ENCODE measurements around the gene TSPAN4. TPM values are rescaled to one million over a fixed set of nuclear protein-coding genes. Genes with fewer than 3 reads are reported as not detected.

The TSPAN4 gene
- total RNA-seq, 6 donors from 2014 or later, result 91.3 to 181 (median 169) TPM

GRCh38 chr11:830295-831117 lies 12.1 kb upstream of the TSPAN4 start:
- Histone ChIP-seq H3K9me3 (no peaks in the 10 kb centered on the region), H3K4me1 (peaks cover 86 to 96% (median 91%) of the 10 kb centered on the region in 4 donors), H3K27me3 (peaks cover 0 to 4% (median 0%) of the 10 kb centered on the region in 4 donors), H3K36me3 (peaks cover 0 to under 1% (median under 1%) of the 10 kb centered on the region in 4 donors), H3K4me3 (peak overlapping the region in 3 of 4 donors; percentile 39 to 46 (median 45)), H3K27ac (peak overlapping the region in 3 of 4 donors; percentile 48 to 89 (median 78))
- TF ChIP-seq POLR2A (IDR thresholded peaks at IDR 0.05), result peak in 1 of 4 donors; percentile 47
- no peak for TF ChIP-seq EP300 (IDR thresholded peaks at IDR 0.05)
- peak in 1 of 2 donors; percentile 40 for TF ChIP-seq POLR2AphosphoS5 (IDR thresholded peaks at IDR 0.05)
- no peak for TF ChIP-seq CTCF (IDR thresholded peaks at IDR 0.05)
- peak; percentile 88 to 94 for DNase-seq
- WGBS, 2 donors, result 33 to 38% methylated on average over 25 to 32 of the region's 78 CpGs
- peak; percentile 53 to 61 for ATAC-seq (ENCODE audit: low FRiP score in 2 of 2)

GRCh38 chr11:831118-831864 lies 11.4 kb upstream of the TSPAN4 start:
- no peak for ATAC-seq (ENCODE audit: low FRiP score in 2 of 2)
- DNase-seq, result peak in 1 of 2 donors; percentile 83
- Histone ChIP-seq H3K4me1 (peaks cover 83 to 94% (median 85%) of the 10 kb centered on the region in 4 donors), H3K27me3 (peaks cover 0 to 4% (median 0%) of the 10 kb centered on the region in 4 donors), H3K9me3 (no peaks in the 10 kb centered on the region), H3K36me3 (peaks cover 0 to 6% (median 6%) of the 10 kb centered on the region in 4 donors), H3K27ac (no peak overlapping the region), H3K4me3 (peak overlapping the region in 2 of 4 donors; percentile 45 to 46)
- no peak for TF ChIP-seq CTCF (IDR thresholded peaks at IDR 0.05)
- TF ChIP-seq POLR2A (IDR thresholded peaks at IDR 0.05), result no peak
- no peak for TF ChIP-seq EP300 (IDR thresholded peaks at IDR 0.05)
- TF ChIP-seq POLR2AphosphoS5 (IDR thresholded peaks at IDR 0.05), result no peak
- WGBS, 2 donors, result 76 to 78% methylated on average over 23 to 25 of the region's 31 CpGs

GRCh38 chr11:831961-832528 lies 10.6 kb upstream of the TSPAN4 start:
- H3K27ac ChIP-seq, result peak overlapping the region; percentile 87 to 94 (median 92)
- ATAC-seq (ENCODE audit: low FRiP score in 2 of 2), result no peak
- H3K36me3 ChIP-seq, result peaks cover 0 to 14% (median 13%) of the 10 kb centered on the region in 4 donors
- H3K4me1 ChIP-seq, result peaks cover 77 to 92% (median 80%) of the 10 kb centered on the region in 4 donors
- H3K9me3 ChIP-seq, result no peaks in the 10 kb centered on the region
- no peak for TF ChIP-seq POLR2AphosphoS5 (IDR thresholded peaks at IDR 0.05)
- no peak for TF ChIP-seq CTCF (IDR thresholded peaks at IDR 0.05)
- no peak for TF ChIP-seq POLR2A (IDR thresholded peaks at IDR 0.05)
- no peak for TF ChIP-seq EP300 (IDR thresholded peaks at IDR 0.05)
- H3K4me3 ChIP-seq, result peak overlapping the region in 3 of 4 donors; percentile 52 to 95 (median 80)
- peak in 1 of 2 donors; percentile 73 for DNase-seq
- 67 to 84% methylated on average over 7 to 22 of the region's 23 CpGs for WGBS, 2 donors
- peaks cover 0 to 4% (median 0%) of the 10 kb centered on the region in 4 donors for H3K27me3 ChIP-seq

- 2% methylated on average over 21 of the region's 67 CpGs; no CpG with 5 or more reads in 1 of the 2 donors for WGBS, 2 donors
- ATAC-seq (ENCODE audit: low FRiP score in 2 of 2), result peak in 1 of 2 donors; percentile 70
- DNase-seq, result peak in 1 of 2 donors; percentile 92
- no peaks in the 10 kb centered on the region for H3K9me3 ChIP-seq
- H3K4me1 ChIP-seq, result peaks cover 72 to 92% (median 78%) of the 10 kb centered on the region in 4 donors
- H3K27ac ChIP-seq, result peak within 1 kb of the TSS; percentile 87 to 94 (median 92)
- H3K4me3 ChIP-seq, result peak within 1 kb of the TSS; percentile 52 to 95 (median 81)
- H3K36me3 ChIP-seq, result peaks cover under 1 to 20% (median 19%) of the 10 kb centered on the region in 4 donors
- H3K27me3 ChIP-seq, result peaks cover 0 to 4% (median 0%) of the 10 kb centered on the region in 4 donors
- no peak for TF ChIP-seq EP300 (IDR thresholded peaks at IDR 0.05)
- TF ChIP-seq POLR2A (IDR thresholded peaks at IDR 0.05), result no peak
- peak; percentile 13 to 28 for TF ChIP-seq POLR2AphosphoS5 (IDR thresholded peaks at IDR 0.05)
- TF ChIP-seq CTCF (IDR thresholded peaks at IDR 0.05), result peak in 1 of 6 experiments; percentile 20
These were observed 10.0 kb upstream of the TSPAN4 start, which contains the start of gene CD151 for GRCh38 chr11:832529-833113. CD151 (plus strand) TSS chr11:832952; CDS start chr11:836070, 3,118 bp downstream.
